Stimulated activated naive CD8-positive, alpha-beta T cell treated with anti-CD3 and anti-CD28 coated beads, Interleukin-15, amount 100 ng/mL, for 72 hours (primary cell): ENCODE results near the gene ADCY2.
A peak's percentile ranks its signal among the peaks of the same experiment; 100 is the strongest.

Source experiments
- ATAC-seq: fragments of 150-1000 bp; cut with Tn5 transposase; 2 replicates; pipeline ENCODE4 v1.10.0; 2021; ENCODE audit warnings: mild to moderate bottlenecking, moderate library complexity
- DNase-seq, 2 donors: peaks; one replicate each; pipeline ENCODE4 v3.0.0; 2021 to 2022
- H3K27ac Mint-ChIP-seq, 2 donors: one replicate each; pipeline ENCODE4 v1.8.0; 2022; ENCODE audit warnings: mild to moderate bottlenecking in 2 of 2, mixed read lengths in 2 of 2, moderate library complexity in 2 of 2
- H3K27me3 Mint-ChIP-seq: one replicate; pipeline ENCODE4 v1.8.0; 2022; ENCODE audit warnings: mixed read lengths
- H3K4me1 Mint-ChIP-seq: one replicate; pipeline ENCODE4 v1.8.0; 2022; ENCODE audit warnings: mild to moderate bottlenecking, mixed read lengths
- H3K4me3 Mint-ChIP-seq, 2 donors: one replicate each; pipeline ENCODE4 v1.8.0; 2022; ENCODE audit warnings: mild to moderate bottlenecking in 2 of 2, mixed read lengths in 2 of 2, moderate library complexity in 1 of 2
- H3K9me3 Mint-ChIP-seq, 2 donors: one replicate each; pipeline ENCODE4 v1.8.0; 2022; ENCODE audit warnings: mixed read lengths in 2 of 2

ADCY2 gene

DNA sequence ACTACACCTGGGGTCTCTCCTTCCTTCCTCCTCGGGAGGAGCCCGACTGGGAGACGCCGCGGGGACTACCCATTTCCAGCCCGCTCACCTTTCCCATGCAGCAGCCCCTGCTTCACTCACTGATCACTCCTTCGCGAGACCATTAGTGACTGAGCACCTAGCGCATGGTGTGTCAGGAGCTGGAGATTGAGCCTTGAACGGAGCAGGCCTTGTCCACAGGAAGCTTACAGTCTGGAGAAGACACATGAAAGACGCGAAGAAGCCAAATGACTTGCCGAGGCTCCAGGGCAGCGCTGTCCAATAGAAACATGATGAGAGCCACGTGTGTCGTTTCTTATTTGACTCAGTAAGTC lies 455.3 kb downstream of the ADCY2 start:
- Mint-ChIP-seq H3K27me3 (peaks cover 55% of the 10 kb centered on the region), H3K9me3 (peaks cover 4 to 6% of the 10 kb centered on the region in 2 donors), H3K27ac (peak overlapping the region in 1 of 2 donors; percentile 53), H3K4me1 (peaks cover 27% of the 10 kb centered on the region), H3K4me3 (peak overlapping the region; percentile 79 to 81)
- DNase-seq: no peak
- ATAC-seq: no peak

DNA sequence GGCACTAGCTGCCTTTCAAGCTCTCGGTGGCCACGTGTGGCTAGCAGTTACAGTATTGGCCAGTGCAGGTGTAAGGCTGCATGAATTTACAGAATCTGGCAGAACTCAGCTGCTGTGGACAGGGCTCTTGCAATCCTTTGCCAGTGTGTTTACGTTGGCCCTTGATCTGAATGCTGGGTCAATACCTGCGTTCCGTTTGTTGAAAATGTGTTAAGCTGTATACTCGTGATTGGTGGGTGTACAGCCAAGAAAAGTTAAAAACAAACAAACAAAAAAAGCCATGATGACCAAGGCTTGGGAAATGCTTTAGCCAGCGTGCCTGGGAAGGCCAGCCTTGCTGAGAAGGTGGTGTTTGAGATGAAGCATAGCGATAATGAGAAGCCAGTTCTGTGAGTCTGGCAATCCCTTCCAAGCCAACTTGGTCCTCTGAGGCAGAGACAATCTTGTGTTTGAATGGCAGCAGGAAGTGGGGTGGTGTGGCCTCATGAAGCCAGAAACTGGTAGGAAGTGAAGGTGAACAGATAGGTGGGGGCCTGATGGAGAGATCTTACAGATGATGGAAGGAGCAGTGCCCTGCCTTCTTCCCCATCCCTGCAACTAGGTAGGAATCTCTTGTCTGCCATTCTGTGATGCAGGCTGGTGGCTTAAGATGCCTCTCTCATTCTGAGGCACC lies 455.8 kb downstream of the ADCY2 start:
- ATAC-seq (no peak), DNase-seq (no peak)
- H3K27me3 Mint-ChIP-seq: peaks cover 50% of the 10 kb centered on the region
- H3K9me3 Mint-ChIP-seq: peaks cover 4 to 6% of the 10 kb centered on the region in 2 donors
- peak overlapping the region in 1 of 2 donors; percentile 81 for H3K4me3 Mint-ChIP-seq
- peaks cover 27% of the 10 kb centered on the region for H3K4me1 Mint-ChIP-seq
- no peak overlapping the region for H3K27ac Mint-ChIP-seq

DNA sequence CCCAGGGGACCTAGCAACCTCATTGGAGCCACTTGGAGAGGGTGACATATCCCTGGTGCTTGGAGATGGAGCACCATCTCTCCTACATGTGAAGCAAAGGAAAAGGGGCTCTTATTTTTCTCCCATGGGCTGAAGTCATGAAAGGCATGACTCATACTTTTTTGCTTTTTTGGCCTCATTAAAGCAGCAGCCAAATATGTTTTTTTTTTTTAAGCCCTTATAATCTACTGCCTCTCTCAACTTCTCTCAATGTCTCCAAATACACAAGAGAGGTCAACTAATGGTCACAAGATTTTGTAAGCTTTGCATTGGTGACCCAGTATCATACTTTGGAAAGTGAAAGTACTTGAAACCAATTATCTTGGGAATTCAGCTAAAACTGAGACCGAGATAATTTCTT lies 456.6 kb downstream of the ADCY2 start:
- H3K9me3 Mint-ChIP-seq: peaks cover 4 to 6% of the 10 kb centered on the region in 2 donors
- peaks cover 29% of the 10 kb centered on the region for H3K4me1 Mint-ChIP-seq
- H3K4me3 Mint-ChIP-seq: peak overlapping the region in 1 of 2 donors; percentile 14
- H3K27me3 Mint-ChIP-seq: peaks cover 42% of the 10 kb centered on the region
- no peak for ATAC-seq
- no peak overlapping the region for H3K27ac Mint-ChIP-seq
- no peak for DNase-seq

DNA sequence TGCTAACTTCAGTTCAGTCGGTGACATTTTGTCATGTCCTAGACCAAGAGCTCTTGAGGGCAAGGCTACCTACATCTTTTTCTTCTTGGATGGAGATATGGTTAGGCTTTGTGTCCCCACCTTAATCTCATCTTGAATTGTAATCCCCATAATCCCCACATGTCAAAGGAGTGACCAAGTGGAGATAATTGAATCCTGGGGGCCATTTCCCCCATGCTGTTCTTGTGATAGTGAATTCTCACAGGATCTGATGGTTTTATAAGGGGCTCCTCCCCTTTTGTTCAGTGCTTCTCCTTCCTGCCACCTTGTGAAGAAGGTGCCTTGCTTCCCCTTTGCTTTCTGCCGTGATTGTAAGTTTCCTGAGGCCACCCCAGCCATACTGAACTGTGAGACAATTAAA lies 457.1 kb downstream of the ADCY2 start:
- no peak for ATAC-seq
- peaks cover 4 to 6% of the 10 kb centered on the region in 2 donors for H3K9me3 Mint-ChIP-seq
- H3K4me3 Mint-ChIP-seq: no peak overlapping the region
- H3K27me3 Mint-ChIP-seq: peaks cover 37% of the 10 kb centered on the region
- no peak for DNase-seq
- H3K27ac Mint-ChIP-seq: no peak overlapping the region
- H3K4me1 Mint-ChIP-seq: peaks cover 34% of the 10 kb centered on the region

DNA sequence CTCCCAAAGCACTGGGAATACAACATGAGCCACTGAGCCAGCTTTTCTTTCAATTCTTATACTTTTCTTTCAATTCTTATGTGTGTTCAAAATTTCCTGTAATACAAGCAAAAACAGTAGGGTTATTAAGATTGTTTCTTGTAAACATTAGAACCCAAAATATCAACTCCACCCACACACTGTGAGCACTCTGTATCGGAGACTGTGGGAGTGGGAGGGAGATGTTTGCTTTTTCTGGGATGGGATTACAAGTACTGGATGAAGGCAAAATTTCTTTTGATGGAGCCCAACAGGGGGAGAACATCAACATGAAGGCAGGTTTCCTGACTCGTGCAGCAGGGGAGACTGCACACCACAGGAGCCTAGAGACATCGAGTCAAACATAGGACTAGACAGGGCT lies 459.7 kb downstream of the ADCY2 start:
- DNase-seq (no peak), ATAC-seq (no peak)
- Mint-ChIP-seq H3K27me3 (peaks cover 14% of the 10 kb centered on the region), H3K9me3 (peaks cover 4 to 6% of the 10 kb centered on the region in 2 donors), H3K27ac (no peak overlapping the region), H3K4me1 (peaks cover 34% of the 10 kb centered on the region), H3K4me3 (no peak overlapping the region)

DNA sequence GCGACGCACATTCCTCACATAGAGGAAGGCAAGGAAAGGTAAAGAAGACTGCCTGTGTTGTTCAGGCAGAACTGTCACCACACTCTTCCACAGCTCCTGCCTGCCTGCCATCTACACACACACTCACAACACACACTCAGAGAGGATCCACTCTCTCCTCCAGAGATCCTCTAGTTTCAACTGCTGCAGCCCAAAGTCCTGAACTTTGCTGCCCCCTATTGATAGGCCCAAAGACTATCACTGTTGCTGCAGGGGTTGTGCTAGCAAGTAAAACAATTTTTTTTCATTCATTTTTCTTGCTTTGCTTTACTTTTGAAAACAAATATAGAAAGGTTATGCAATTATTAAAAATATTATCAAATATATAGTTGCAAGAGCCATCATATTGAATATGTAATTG lies 460.9 kb downstream of the ADCY2 start:
- Mint-ChIP-seq H3K27ac (no peak overlapping the region), H3K27me3 (peaks cover 5% of the 10 kb centered on the region), H3K4me3 (no peak overlapping the region), H3K4me1 (peaks cover 24% of the 10 kb centered on the region), H3K9me3 (peaks cover 4 to 6% of the 10 kb centered on the region in 2 donors)
- DNase-seq (peak in 1 of 2 donors; percentile 32), ATAC-seq (peak; percentile 77)

DNA sequence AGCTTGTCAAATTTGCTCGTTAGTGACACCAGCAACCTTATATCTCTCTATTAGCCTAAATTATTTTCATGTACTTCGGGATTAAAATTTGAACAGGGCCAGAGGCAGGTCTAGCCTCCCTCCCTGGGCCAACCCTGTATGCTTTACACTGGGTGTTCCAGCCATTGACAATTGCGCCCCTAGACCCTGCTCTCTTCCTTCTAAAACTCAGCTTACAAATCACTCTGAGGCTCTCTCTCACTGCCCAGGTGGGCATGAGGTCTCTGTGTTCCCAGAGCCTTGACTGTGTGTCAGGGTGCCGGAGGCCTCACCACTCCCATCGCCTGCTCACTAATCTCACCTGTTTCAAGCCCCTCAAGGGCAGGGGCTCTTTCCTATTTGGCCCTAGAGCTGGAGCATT lies 461.4 kb downstream of the ADCY2 start:
- Mint-ChIP-seq H3K9me3 (peaks cover 4 to 6% of the 10 kb centered on the region in 2 donors), H3K27ac (peak overlapping the region; percentile 64 to 84), H3K4me3 (no peak overlapping the region), H3K27me3 (peaks cover 5% of the 10 kb centered on the region), H3K4me1 (peaks cover 19% of the 10 kb centered on the region)
- DNase-seq: no peak
- no peak for ATAC-seq

DNA sequence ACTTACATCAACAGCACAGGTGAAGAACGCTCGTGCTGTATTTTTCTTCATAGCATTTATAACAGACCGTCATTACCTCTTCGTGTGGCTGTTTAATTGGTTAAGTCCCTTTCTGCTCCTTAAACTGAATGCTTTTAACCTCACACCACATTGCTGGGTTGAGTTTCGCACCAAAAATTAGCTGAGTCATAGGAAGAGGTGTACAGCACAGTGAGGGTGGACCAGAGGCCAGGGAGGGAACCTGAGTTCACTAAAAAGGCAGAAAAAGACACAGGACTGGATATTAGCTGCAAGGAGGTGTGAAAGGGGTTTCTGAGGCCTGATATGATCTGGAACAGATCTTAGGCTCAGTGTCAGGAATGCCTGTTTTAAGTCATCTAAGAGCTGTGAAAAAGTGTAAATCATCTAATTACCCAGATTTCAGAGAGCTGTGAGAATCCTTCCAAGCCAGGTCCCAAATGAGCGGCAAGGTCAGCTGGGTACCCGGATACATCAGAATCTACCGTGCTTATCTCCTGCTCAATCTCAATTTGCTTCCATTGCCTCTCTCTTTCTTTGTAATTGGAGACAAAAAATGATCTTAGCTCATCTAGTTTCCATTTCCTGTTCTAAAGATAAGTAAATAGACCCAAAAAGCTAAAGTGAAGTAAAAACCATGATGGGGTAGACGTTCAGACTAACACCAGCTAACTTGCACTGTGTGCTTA lies 462.1 kb downstream of the ADCY2 start:
- no peak for DNase-seq
- peak overlapping the region in 1 of 2 donors; percentile 90 for H3K27ac Mint-ChIP-seq
- peaks cover 3 to 4% of the 10 kb centered on the region in 2 donors for H3K9me3 Mint-ChIP-seq
- no peak overlapping the region for H3K4me3 Mint-ChIP-seq
- peak; percentile 64 for ATAC-seq
- peaks cover 5% of the 10 kb centered on the region for H3K27me3 Mint-ChIP-seq
- peaks cover 16% of the 10 kb centered on the region for H3K4me1 Mint-ChIP-seq

DNA sequence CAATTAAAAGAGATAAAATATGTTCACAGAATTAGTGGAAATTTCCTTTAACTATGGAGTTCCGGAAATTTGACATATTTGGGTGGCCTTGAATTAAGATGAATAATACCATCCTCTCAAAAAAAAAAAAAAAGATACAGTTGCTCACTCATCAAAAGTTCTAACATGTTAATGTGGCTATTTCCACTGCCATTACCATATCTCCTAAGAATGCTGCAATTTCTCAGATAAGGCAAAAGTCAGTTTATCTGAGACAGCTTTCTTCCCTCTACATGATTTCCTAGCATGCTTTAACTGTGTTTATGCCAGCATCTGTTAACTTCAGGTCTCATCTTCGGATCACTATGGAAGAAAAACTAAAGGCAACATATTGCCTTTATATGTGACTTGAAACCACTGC lies 470.3 kb downstream of the ADCY2 start:
- H3K9me3 Mint-ChIP-seq: no peaks in the 10 kb centered on the region
- DNase-seq: no peak
- H3K27me3 Mint-ChIP-seq: no peaks in the 10 kb centered on the region
- H3K27ac Mint-ChIP-seq: no peak overlapping the region
- peaks cover 44% of the 10 kb centered on the region for H3K4me1 Mint-ChIP-seq
- no peak for ATAC-seq
- no peak overlapping the region for H3K4me3 Mint-ChIP-seq

DNA sequence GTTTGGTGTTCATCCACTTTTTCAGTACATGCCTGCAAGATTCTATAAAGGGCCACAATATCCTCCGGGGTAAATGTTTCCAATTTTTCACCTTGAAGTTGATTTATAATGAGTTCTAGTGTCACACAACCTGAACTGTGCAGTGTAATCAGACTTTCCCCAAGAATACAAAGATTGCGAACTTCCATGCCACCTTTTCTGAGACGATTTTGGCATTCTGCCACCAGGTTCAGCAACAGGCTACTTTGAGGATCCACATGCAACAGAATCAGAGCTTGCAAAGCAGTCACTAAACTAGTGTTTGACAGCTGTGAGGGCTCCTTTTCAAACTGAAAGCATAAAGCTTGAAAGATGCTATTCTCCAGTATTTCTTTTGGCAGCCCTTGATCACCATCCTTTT lies 471.3 kb downstream of the ADCY2 start:
- Mint-ChIP-seq H3K27me3 (no peaks in the 10 kb centered on the region), H3K4me3 (peak overlapping the region in 1 of 2 donors; percentile 38), H3K4me1 (peaks cover 54% of the 10 kb centered on the region), H3K9me3 (no peaks in the 10 kb centered on the region), H3K27ac (no peak overlapping the region)
- ATAC-seq (no peak), DNase-seq (no peak)

DNA sequence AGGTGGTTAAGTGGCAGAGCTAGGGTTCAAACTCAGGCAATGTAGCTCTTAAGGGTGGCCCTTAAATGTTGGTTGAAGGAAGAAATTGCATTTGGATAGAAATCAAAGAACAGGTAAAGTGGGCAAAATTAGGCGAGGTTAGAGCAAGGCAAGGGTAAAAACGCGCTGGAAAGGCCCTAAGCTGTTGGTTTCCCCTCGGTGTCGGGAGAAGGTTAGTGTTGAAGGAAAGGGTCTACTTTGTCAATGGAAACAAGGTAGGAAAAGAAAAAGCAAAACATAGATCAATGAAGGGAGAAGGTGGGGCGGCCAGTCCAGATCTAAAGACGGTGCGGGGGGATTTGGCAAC lies 472.5 kb downstream of the ADCY2 start:
- no peaks in the 10 kb centered on the region for H3K27me3 Mint-ChIP-seq
- DNase-seq (no peak), ATAC-seq (no peak)
- peak overlapping the region; percentile 89 to 96 for H3K4me3 Mint-ChIP-seq
- H3K4me1 Mint-ChIP-seq: peaks cover 66% of the 10 kb centered on the region
- H3K27ac Mint-ChIP-seq: peak overlapping the region; percentile 83 to 87
- no peaks in the 10 kb centered on the region for H3K9me3 Mint-ChIP-seq

DNA sequence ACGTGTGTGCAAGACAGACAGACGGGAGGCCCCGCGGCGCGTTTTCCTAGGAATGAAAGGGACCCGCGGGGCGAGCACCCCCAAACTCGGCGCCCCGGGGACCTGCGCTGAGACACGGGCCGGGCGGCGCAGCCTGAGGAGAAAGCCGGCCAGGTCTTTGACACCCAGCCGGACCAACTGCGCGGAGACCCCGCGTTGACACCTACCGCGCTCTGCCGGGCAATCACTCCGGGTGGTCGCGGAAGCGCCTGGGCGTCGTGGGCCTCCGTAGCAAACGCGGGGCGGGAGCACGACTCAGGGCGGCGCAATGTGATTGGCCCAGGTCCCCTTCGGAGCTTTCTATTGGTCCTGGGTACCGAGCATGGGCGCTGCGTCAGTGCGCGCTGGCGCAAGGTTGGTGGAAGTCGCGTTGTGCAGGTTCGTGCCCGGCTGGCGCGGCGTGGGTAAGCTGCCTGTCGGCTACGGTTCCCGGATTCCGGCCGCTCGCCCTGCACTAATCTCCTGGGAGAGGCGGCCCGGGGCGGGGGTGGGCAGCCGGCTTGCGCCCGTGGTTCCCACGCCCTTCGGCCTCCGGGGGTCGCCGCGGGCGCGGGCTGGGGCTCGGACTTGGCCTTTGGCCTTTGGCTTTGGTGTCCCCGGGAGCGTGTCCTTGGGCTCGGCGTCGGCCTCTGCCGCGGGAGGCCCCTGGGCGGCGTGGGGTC lies 473.0 kb downstream of the ADCY2 start, which contains the start of the genes FASTKD3 and MTRR:
FASTKD3 (minus strand) TSS at position 259 of the 701 bp plus-strand sequence. CDS start 948 bp downstream, outside the sequence.
MTRR (plus strand) TSS at position 376 of the 701 bp plus-strand sequence. CDS start 1,647 bp downstream, outside the sequence.
- H3K4me1 Mint-ChIP-seq: peaks cover 71% of the 10 kb centered on the region
- ATAC-seq (peak; percentile 98), DNase-seq (peak; percentile 83 to 91)
- peak within 1 kb of the TSS; percentile 89 to 96 for H3K4me3 Mint-ChIP-seq
- H3K9me3 Mint-ChIP-seq: no peaks in the 10 kb centered on the region
- H3K27me3 Mint-ChIP-seq: no peaks in the 10 kb centered on the region
- peak within 1 kb of the TSS; percentile 90 to 95 for H3K27ac Mint-ChIP-seq

DNA sequence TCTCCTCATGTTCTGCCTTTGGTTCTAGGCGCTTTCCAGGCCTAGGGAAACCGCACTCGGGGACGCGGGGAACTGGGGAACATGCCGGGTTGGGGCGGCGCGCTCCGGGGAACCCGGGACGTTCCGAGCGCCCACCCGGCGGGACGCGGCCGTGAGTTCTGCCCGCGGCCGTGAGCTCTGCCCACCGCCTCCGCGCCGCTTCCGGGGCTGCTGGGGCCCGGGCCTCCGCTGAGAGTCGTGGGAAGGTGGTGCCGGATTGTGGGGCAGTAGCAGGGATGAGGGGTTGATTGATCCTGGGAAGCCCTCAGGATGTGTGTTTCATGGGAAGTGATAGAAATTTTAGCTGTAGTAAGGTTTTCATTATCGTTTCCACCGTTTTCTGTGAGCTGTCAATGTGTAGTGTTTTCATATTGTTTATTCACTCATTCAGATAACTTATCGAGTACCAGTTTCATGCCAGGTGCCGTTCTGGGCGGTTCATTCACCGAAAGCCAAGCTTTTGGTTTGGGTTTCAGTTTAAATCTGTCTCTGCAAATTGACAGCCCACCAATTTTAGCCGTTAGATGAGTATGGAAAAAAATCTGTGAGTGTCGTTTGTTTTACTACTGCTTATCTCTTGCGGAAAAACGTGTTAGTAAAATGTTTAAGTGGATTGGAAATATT lies 473.7 kb downstream of the ADCY2 start:
- H3K27me3 Mint-ChIP-seq: no peaks in the 10 kb centered on the region
- peaks cover 73% of the 10 kb centered on the region for H3K4me1 Mint-ChIP-seq
- ATAC-seq: peak; percentile 56
- H3K4me3 Mint-ChIP-seq: peak overlapping the region; percentile 89 to 96
- DNase-seq: peak in 1 of 2 donors; percentile 51
- H3K27ac Mint-ChIP-seq: peak overlapping the region; percentile 90 to 95
- no peaks in the 10 kb centered on the region for H3K9me3 Mint-ChIP-seq

DNA sequence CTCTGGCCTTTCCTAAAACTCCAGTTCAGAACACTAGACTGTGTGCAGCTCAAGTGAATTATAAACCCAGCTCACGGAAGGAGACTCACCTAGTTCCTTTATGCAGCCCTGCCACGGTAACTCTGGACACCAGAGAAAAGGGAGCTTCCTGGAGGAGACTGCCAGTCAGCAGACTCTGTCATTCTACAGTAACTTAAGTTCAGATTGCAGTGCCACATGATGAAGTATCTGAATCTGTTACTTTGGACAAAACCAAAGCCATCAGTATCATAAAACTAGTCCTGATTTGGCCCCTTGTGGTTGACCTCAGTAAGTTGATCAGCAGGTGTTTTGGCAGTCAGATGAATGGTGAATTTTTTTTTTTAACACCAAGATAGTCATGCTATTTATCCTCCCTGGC lies 475.7 kb downstream of the ADCY2 start:
- H3K9me3 Mint-ChIP-seq: no peaks in the 10 kb centered on the region
- peak overlapping the region; percentile 65 to 96 for H3K4me3 Mint-ChIP-seq
- DNase-seq (no peak), ATAC-seq (peak; percentile 44)
- H3K27me3 Mint-ChIP-seq: no peaks in the 10 kb centered on the region
- H3K27ac Mint-ChIP-seq: peak overlapping the region in 1 of 2 donors; percentile 81
- peaks cover 68% of the 10 kb centered on the region for H3K4me1 Mint-ChIP-seq

DNA sequence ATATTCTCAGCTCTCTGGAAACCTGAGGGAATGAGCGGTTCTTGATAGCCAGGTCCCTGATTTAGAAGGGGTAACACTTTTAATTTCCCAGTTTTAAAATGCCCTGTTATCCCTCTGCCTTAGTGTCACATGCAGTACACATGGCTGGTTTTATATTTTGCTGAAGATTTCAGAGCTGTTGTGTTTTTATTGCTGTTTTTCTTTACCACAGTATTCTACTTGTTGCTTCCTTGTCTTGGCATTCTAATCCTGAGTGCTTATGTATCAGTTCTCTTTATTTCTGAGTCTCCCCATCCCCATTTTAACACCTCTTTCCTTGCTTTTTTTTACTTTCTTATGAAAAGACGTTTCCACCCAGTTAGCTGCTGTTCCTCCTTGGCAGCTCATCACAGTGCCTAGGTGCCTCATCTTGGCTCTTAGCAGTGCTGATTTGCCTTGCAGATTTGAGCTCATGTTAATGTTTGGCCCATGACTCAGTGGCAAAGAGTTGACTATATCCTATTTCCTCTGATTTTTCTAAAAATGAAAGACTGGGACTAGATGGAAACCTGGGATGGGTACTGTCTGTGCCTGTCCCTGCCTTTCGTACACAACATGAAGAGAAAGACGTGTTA lies 476.7 kb downstream of the ADCY2 start:
- no peak for DNase-seq
- Mint-ChIP-seq H3K4me3 (peak overlapping the region; percentile 5 to 75), H3K27me3 (no peaks in the 10 kb centered on the region), H3K27ac (peak overlapping the region in 1 of 2 donors; percentile 79), H3K4me1 (peaks cover 68% of the 10 kb centered on the region), H3K9me3 (no peaks in the 10 kb centered on the region)
- no peak for ATAC-seq
